HCT116 (cell line): ENCODE measurements around the gene CBL.

Experiments
- CTCF ChIP-seq, 3 experiments: fragments of 200-600 bp in 1 of 3; sonication (generic) in 1 of 3; IDR thresholded peaks in 2 of 3; conservative IDR thresholded peaks in 1 of 3; 2 replicates each; pipeline ENCODE4 v1.5.1; 2012 to 2017; ENCODE audit warnings: low read depth in 2 of 3, low read length in 2 of 3, antibody characterized with exemption in 1 of 3, borderline replicate concordance in 1 of 3, control low read depth in 1 of 3, mild to moderate bottlenecking in 1 of 3, mixed read lengths in 1 of 3, mixed run types in 1 of 3, moderate library complexity in 1 of 3; ENCODE audit not compliant: insufficient read depth in 1 of 3
- EGR1 ChIP-seq: IDR thresholded peaks from 2 replicates; pipeline ENCODE4 v1.6.1; 2012; ENCODE audit warnings: low read depth
- EZH2 ChIP-seq: fragments of 200-600 bp; sonication (generic); IDR thresholded peaks from 2 replicates; pipeline ENCODE4 v1.6.1; 2017; ENCODE audit warnings: antibody characterized with exemption, mixed run types
- EZH2phosphoT487 ChIP-seq: fragments of 200-600 bp; IDR thresholded peaks from 2 replicates; pipeline ENCODE4 v1.6.1; 2018; ENCODE audit warnings: antibody characterized with exemption, borderline replicate concordance
- FOSL1 ChIP-seq: IDR thresholded peaks from 2 replicates; pipeline ENCODE4 v1.6.1; 2012; ENCODE audit warnings: low read depth
- POLR2A ChIP-seq: IDR thresholded peaks from 2 replicates; pipeline ENCODE4 v1.7.0; 2011; ENCODE audit warnings: borderline replicate concordance; ENCODE audit not compliant: insufficient read depth, insufficient read length; ENCODE audit errors: extremely low read depth
- POLR2AphosphoS5 ChIP-seq: IDR thresholded peaks from 2 replicates; pipeline ENCODE4 v1.6.1; 2011; ENCODE audit warnings: mild to moderate bottlenecking, low read depth, low read length, moderate library complexity
- RAD21 ChIP-seq: IDR thresholded peaks from 2 replicates; pipeline ENCODE4 v1.6.1; 2012; ENCODE audit warnings: low read depth, mild to moderate bottlenecking
- SRF ChIP-seq: IDR thresholded peaks from 2 replicates; pipeline ENCODE4 v1.6.1; 2012; ENCODE audit warnings: low read depth
- TCF7L2 ChIP-seq: IDR thresholded peaks from 2 replicates; pipeline ENCODE4 v1.7.0; 2011; ENCODE audit warnings: borderline replicate concordance, inconsistent platforms; ENCODE audit not compliant: insufficient read depth, insufficient read length; ENCODE audit errors: extremely low read depth
- YY1 ChIP-seq: IDR thresholded peaks from 2 replicates; pipeline ENCODE4 v1.6.1; 2011; ENCODE audit warnings: low read length, low read depth, moderate library complexity, mild to moderate bottlenecking; ENCODE audit not compliant: insufficient replicate concordance; ENCODE audit errors: extremely low read depth
- ZNF274 ChIP-seq: fragments of 200-500 bp; sonication (Bioruptor generic); IDR thresholded peaks from 2 replicates; pipeline ENCODE4 v1.6.1; 2014; ENCODE audit warnings: mild to moderate bottlenecking, low read depth, low read length, inconsistent platforms

DNA sequence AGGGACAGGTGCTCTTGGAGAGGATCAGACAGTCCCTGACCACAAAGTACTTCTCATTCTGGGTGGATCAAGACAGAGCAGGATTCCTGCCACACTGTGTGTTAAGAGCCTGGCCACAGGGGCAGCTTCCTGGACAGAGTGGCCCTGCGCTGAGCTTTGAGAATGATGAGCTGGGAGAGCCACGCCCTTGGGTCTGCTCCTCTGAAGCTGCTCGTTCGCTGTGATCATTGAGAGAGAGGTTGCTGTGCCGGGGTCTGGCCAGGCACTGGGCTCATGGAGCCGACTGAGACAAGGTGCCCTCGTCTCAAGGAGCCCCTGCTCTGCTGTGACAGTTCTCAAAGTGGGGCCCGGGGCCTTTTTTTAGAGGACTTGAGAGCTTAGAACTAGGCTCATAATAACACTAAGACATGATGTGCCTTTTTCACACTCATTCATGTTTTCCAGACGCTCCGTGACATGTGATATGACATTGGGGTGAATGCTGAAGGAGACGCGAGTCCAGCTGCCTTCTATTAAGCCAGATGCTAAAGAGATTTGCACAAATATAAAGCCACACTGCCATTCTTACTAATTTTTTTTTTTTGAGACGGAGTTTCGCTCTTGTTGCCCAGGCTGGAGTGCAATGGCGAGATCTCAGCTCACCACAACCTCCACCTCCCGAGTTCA lies 141.9 kb downstream of the CBL start:
- TF ChIP-seq CTCF (IDR thresholded peaks at IDR 0.05 in 2 of 3, conservative IDR thresholded peaks at IDR 0.05 in 1 of 3; ENCODE audit: borderline replicate concordance in 1 of 3, insufficient read depth in 1 of 3, low read depth in 2 of 3, low read length in 2 of 3) (no peak), TCF7L2 (no peak), EZH2phosphoT487 (no peak), FOSL1 (no peak), SRF (no peak), EZH2 (no peak), RAD21 (no peak), POLR2AphosphoS5 (no peak), YY1 (no peak), POLR2A (no peak), ZNF274 (no peak), EGR1 (no peak)
